Suprapubic skin (tissue), 4 donors: Measurements from ENCODE around the gene NAXD. TPM values are rescaled to one million over a fixed set of nuclear protein-coding genes. Genes with fewer than 3 reads are reported as not detected.

Experiments used
- DNase-seq, 2 donors: peaks; one replicate each; pipeline ENCODE4 v3.0.0-alpha.2; 2019; ENCODE audit warnings: low spot score in 2 of 2
- H3K27ac ChIP-seq: fragments of 200-600 bp; sonication (generic); one replicate; pipeline ENCODE4 v1.5.1; 2019
- H3K27me3 ChIP-seq: fragments of 200-600 bp; sonication (generic); one replicate; pipeline ENCODE4 v1.5.1; 2019
- H3K36me3 ChIP-seq: fragments of 200-600 bp; sonication (generic); one replicate; pipeline ENCODE4 v1.5.1; 2019
- H3K4me1 ChIP-seq: fragments of 200-600 bp; sonication (generic); one replicate; pipeline ENCODE4 v1.5.1; 2019
- H3K4me3 ChIP-seq: fragments of 200-600 bp; sonication (generic); one replicate; pipeline ENCODE4 v1.5.1; 2019; ENCODE audit warnings: mild to moderate bottlenecking
- H3K9me3 ChIP-seq: fragments of 200-600 bp; sonication (generic); one replicate; pipeline ENCODE4 v1.5.1; 2019
- CTCF ChIP-seq, 2 donors: fragments of 200-600 bp in 1 of 2; fragments of 450-650 bp in 1 of 2; sonication (generic) in 1 of 2; IDR thresholded peaks; one replicate each; pipeline ENCODE4 v1.5.1; 2016 to 2019; ENCODE audit warnings: antibody characterized with exemption in 2 of 2, mild to moderate bottlenecking in 1 of 2, moderate library complexity in 1 of 2
- EP300 ChIP-seq: sonication (generic); formaldehyde crosslinking; IDR thresholded peaks from one replicate; pipeline ENCODE4 v1.6.1; 2017; ENCODE audit warnings: antibody characterized with exemption
- POLR2A ChIP-seq, 2 donors: fragments of 450-650 bp; IDR thresholded peaks; one replicate each; pipeline ENCODE4 v1.6.1; 2017; ENCODE audit warnings: antibody characterized with exemption in 2 of 2, mild to moderate bottlenecking in 2 of 2, moderate library complexity in 2 of 2
- POLR2AphosphoS5 ChIP-seq, 3 donors: sonication (generic); formaldehyde crosslinking; IDR thresholded peaks; one replicate each; pipeline ENCODE4 v1.6.1; 2017; ENCODE audit warnings: antibody characterized with exemption in 3 of 3
- WGBS: methylation state at CpG from one replicate; pipeline ENCODE4 v1.1.5; 2018; 5-methylcytosine and 5-hydroxymethylcytosine counted together
- total RNA-seq, 4 donors: library from RNA; depleted of rRNA; stranded (reverse); fragments of >200 nt; gene quantifications; one replicate each; pipeline ENCODE4 v1.1.0, GENCODE V29; 2016

NAXD gene
- total RNA-seq, 4 donors from 2014 or later, result 26.4 to 38.3 (median 32.4) TPM

GRCh38 chr13:110645750-110646149 is 30.4 kb downstream of the NAXD start:
- WGBS, result 67% methylated on average over 7 of the region's 15 CpGs
- DNase-seq, result peak in 1 of 2 donors; percentile 75
- no peaks in the 10 kb centered on the region for H3K27me3 ChIP-seq
- peaks cover 55% of the 10 kb centered on the region for H3K36me3 ChIP-seq
- no peak for TF ChIP-seq POLR2A (IDR thresholded peaks at IDR 0.05)
- TF ChIP-seq EP300, result no peak
- no peak for TF ChIP-seq CTCF (IDR thresholded peaks at IDR 0.05)
- TF ChIP-seq POLR2AphosphoS5 (IDR thresholded peaks at IDR 0.05), result no peak
- no peak overlapping the region for H3K4me3 ChIP-seq
- H3K4me1 ChIP-seq, result peaks cover 8% of the 10 kb centered on the region
- H3K9me3 ChIP-seq, result no peaks in the 10 kb centered on the region
- H3K27ac ChIP-seq, result no peak overlapping the region

- DNase-seq, result peak in 1 of 2 donors; percentile 69
- WGBS, result 84% methylated on average over 18 of the region's 29 CpGs
- TF ChIP-seq POLR2A (IDR thresholded peaks at IDR 0.05), result no peak
- no peak for TF ChIP-seq POLR2AphosphoS5 (IDR thresholded peaks at IDR 0.05)
- no peak for TF ChIP-seq EP300
- TF ChIP-seq CTCF (IDR thresholded peaks at IDR 0.05), result no peak
- Histone ChIP-seq H3K27me3 (no peaks in the 10 kb centered on the region), H3K36me3 (peaks cover 55% of the 10 kb centered on the region), H3K4me3 (no peak overlapping the region), H3K4me1 (peaks cover 8% of the 10 kb centered on the region), H3K27ac (no peak overlapping the region), H3K9me3 (no peaks in the 10 kb centered on the region)
These were observed 31.4 kb downstream of the NAXD start for GRCh38 chr13:110646442-110647364.

- no peak for TF ChIP-seq POLR2AphosphoS5 (IDR thresholded peaks at IDR 0.05)
- no peak for TF ChIP-seq EP300
- no peak for TF ChIP-seq CTCF (IDR thresholded peaks at IDR 0.05)
- TF ChIP-seq POLR2A (IDR thresholded peaks at IDR 0.05), result no peak
- H3K27me3 ChIP-seq, result no peaks in the 10 kb centered on the region
- H3K9me3 ChIP-seq, result no peaks in the 10 kb centered on the region
- no peak overlapping the region for H3K4me3 ChIP-seq
- peak in 1 of 2 donors; percentile 60 for DNase-seq
- peaks cover 53% of the 10 kb centered on the region for H3K36me3 ChIP-seq
- no peak overlapping the region for H3K27ac ChIP-seq
- 89% methylated on average over 8 of the region's 10 CpGs for WGBS
- peaks cover 8% of the 10 kb centered on the region for H3K4me1 ChIP-seq
These were observed 32.0 kb downstream of the NAXD start for GRCh38 chr13:110647365-110647737.

GRCh38 chr13:110648146-110648819 is 32.9 kb downstream of the NAXD start:
- TF ChIP-seq CTCF (IDR thresholded peaks at IDR 0.05) (no peak), POLR2A (IDR thresholded peaks at IDR 0.05) (no peak), EP300 (no peak), POLR2AphosphoS5 (IDR thresholded peaks at IDR 0.05) (no peak)
- peaks cover 54% of the 10 kb centered on the region for H3K36me3 ChIP-seq
- H3K27me3 ChIP-seq, result no peaks in the 10 kb centered on the region
- H3K27ac ChIP-seq, result no peak overlapping the region
- DNase-seq, result no peak
- no peaks in the 10 kb centered on the region for H3K9me3 ChIP-seq
- peaks cover 8% of the 10 kb centered on the region for H3K4me1 ChIP-seq
- 87% methylated on average over 12 of the region's 16 CpGs for WGBS
- no peak overlapping the region for H3K4me3 ChIP-seq

GRCh38 chr13:110648848-110649421 is 33.6 kb downstream of the NAXD start:
- 91% methylated on average over 35 of the region's 35 CpGs for WGBS
- H3K27me3 ChIP-seq, result no peaks in the 10 kb centered on the region
- DNase-seq, result peak in 1 of 2 donors; percentile 64
- no peaks in the 10 kb centered on the region for H3K9me3 ChIP-seq
- peaks cover 8% of the 10 kb centered on the region for H3K4me1 ChIP-seq
- H3K4me3 ChIP-seq, result no peak overlapping the region
- peaks cover 49% of the 10 kb centered on the region for H3K36me3 ChIP-seq
- H3K27ac ChIP-seq, result no peak overlapping the region
- TF ChIP-seq EP300 (no peak), POLR2A (IDR thresholded peaks at IDR 0.05) (no peak), CTCF (IDR thresholded peaks at IDR 0.05) (no peak)
